Fibroblast of villous mesenchyme (primary cell): ENCODE results near the gene SOX6. TPM values are rescaled to one million over a fixed set of nuclear protein-coding genes. Genes with fewer than 3 reads are reported as not detected.

Experiments used
- DNase-seq: peaks from one replicate; pipeline ENCODE4 v3.0.0-alpha.2; 2010; ENCODE audit warnings: low read depth
- H3K4me3 ChIP-seq: 2 replicates; pipeline ENCODE4 v1.5.1; 2011; ENCODE audit warnings: low read depth, mild to moderate bottlenecking, low read length
- CTCF ChIP-seq: IDR thresholded peaks from 2 replicates; pipeline ENCODE4 v1.5.1; 2012; ENCODE audit warnings: low read depth, mild to moderate bottlenecking, low read length; ENCODE audit not compliant: insufficient read depth
- total RNA-seq: library from RNA; depleted of rRNA; stranded (reverse); fragments of >200 nt; gene quantifications from 2 replicates; pipeline ENCODE4 v1.2.3, GENCODE V29; 2012

SOX6 gene
- total RNA-seq, 1 donor, result 22.0 TPM

DNA sequence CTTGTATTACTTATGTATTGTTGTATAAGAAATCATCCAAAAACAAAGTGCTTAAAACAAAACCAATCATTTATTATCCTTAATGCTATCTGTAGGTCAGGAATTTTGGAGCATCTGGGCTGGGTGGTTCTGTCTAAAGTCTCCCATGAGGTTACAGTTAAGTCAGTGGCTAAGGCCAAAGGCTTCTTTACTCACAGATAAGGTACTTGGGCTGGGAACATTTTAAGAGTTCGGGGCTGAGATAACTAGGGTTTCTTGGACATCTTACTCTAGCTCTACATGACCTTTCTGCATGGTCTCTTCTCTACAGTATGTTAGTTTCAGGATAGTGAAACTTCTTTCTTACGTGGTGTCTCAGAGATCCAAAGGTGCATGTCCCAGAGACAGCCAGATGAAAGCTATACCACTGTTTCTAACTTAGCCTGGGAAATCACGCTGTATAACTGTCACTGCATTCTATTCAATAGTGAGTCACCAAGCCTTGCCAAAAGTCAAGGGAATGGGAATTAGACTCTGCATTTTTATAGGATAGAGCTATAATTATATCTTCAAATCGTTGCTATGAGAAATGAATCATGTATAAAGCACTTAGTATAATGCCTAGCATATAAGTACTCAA is 29.6 kb downstream of the SOX6 start:
- H3K4me3 ChIP-seq, result no peak overlapping the region
- peak; percentile 7 for DNase-seq
- no peak for TF ChIP-seq CTCF

- no peak overlapping the region for H3K4me3 ChIP-seq
- no peak for DNase-seq
- no peak for TF ChIP-seq CTCF
Observed at GRCh38 chr11:16322190-16322589, 34.2 kb downstream of the SOX6 start.

GRCh38 chr11:16321148-16321547 is 35.2 kb downstream of the SOX6 start:
- DNase-seq, result no peak
- TF ChIP-seq CTCF, result no peak
- no peak overlapping the region for H3K4me3 ChIP-seq

DNA sequence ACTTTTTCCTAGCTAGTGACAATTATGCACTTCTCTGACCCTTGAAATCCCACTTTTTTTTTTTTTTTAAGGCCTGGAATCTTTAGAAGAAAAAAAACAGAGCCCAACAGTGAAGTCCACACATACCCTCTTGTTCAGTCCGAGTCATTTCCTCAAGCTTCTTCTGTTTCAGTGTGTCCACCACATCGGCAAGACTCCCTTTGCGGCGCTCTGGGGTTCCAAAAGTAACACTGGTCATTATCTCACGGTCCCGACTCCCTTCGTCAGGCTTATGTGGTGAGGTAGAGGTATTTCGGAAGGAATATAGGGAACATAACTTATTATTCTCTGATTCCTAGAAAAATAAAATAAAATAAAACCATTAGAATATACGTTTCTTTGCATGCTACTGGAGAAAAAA is 38.0 kb downstream of the SOX6 start:
- no peak for TF ChIP-seq CTCF
- no peak for DNase-seq
- H3K4me3 ChIP-seq, result no peak overlapping the region

DNA sequence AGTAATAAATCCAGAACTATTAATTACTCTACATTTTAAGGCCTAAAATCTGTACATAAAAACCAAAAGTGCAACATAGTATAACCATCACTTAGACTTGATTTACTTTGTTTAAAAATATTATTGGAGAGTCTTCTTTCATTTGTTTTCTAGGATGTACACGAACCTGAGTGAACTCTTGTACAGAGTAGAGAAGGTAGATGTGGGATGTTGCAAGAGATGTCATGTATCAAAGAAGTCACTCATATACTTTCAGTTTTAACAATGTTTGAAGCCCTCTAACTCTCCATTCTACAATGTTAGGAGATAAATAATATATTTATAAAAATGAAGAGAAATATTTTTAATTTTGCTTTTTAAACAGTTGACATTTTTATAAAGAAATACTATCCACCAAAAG is 38.6 kb downstream of the SOX6 start:
- DNase-seq, result no peak
- no peak for TF ChIP-seq CTCF
- H3K4me3 ChIP-seq, result no peak overlapping the region

DNA sequence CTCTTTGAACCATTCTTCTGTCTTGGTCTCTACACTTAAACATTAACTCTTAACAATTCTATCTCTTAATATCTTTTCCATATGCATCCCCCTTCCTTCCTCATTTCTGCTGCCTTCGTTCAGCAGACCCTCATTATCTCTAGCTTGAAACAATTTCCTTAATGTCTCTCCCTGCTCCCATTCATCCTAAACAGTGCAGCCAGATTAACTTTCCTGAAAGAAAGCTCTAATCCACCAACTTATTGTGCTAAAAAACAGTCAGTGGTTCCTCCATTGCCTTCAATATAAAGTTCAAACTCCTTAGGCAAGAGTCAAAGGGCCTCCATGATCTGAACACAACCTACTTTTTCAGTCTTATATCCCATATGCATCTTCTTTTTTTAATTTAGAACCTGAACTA is 42.5 kb downstream of the SOX6 start:
- TF ChIP-seq CTCF, result no peak

GRCh38 chr11:16312233-16312765 is 44.0 kb downstream of the SOX6 start:
- TF ChIP-seq CTCF, result no peak
- no peak overlapping the region for H3K4me3 ChIP-seq
- no peak for DNase-seq

More for the DNA sequence above, 42.5 kb downstream of the SOX6 start:
- H3K4me3 ChIP-seq, result no peak overlapping the region
- DNase-seq, result no peak
